ENCODE data around the gene CHAD. TPM values are rescaled to one million over a fixed set of nuclear protein-coding genes. Genes with fewer than 3 reads are reported as not detected.

Gene CHAD
- total and polyA plus RNA-seq, 4 donors, result 0.14 to 0.37 (median 0.35) TPM; not detected in 1

GRCh38 chr17:50467114-50467854 lies 1.4 kb downstream of the CHAD start:
- Histone ChIP-seq H3K4me3 (no peak overlapping the region), H3K9me3 (ENCODE audit: control insufficient read depth in 4 of 4, insufficient read depth in 3 of 4, low read length in 3 of 4) (peaks cover 0 to 2% (median 0%) of the 10 kb centered on the region in 4 donors), H3K36me3 (ENCODE audit: control insufficient read depth in 4 of 4, insufficient read depth in 4 of 4, low read length in 4 of 4) (peaks cover 0 to 13% (median 5%) of the 10 kb centered on the region in 4 donors), H3K4me1 (ENCODE audit: control insufficient read depth in 5 of 5, insufficient read depth in 5 of 5, low read length in 5 of 5) (peaks cover 0 to 17% (median 3%) of the 10 kb centered on the region in 5 donors), H3K27me3 (ENCODE audit: control insufficient read depth in 3 of 3, insufficient read depth in 3 of 3, low read length in 2 of 3) (peaks cover 0 to 24% (median 0%) of the 10 kb centered on the region in 3 donors), H3K27ac (ENCODE audit: low read depth in 1 of 2, low read length in 1 of 2) (no peak overlapping the region), H3K9ac (ENCODE audit: insufficient read depth in 1 of 2, low read length in 2 of 2) (no peak overlapping the region)
- ATAC-seq (ENCODE audit: insufficient read depth, low FRiP score) (no peak), DNase-seq (no peak)
- 89 to 92% methylated on average over 7 of the region's 7 CpGs for WGBS, 2 donors
- no peak for TF ChIP-seq CTCF (IDR thresholded peaks at IDR 0.05; ENCODE audit: control extremely low read depth, extremely low read depth)

DNA sequence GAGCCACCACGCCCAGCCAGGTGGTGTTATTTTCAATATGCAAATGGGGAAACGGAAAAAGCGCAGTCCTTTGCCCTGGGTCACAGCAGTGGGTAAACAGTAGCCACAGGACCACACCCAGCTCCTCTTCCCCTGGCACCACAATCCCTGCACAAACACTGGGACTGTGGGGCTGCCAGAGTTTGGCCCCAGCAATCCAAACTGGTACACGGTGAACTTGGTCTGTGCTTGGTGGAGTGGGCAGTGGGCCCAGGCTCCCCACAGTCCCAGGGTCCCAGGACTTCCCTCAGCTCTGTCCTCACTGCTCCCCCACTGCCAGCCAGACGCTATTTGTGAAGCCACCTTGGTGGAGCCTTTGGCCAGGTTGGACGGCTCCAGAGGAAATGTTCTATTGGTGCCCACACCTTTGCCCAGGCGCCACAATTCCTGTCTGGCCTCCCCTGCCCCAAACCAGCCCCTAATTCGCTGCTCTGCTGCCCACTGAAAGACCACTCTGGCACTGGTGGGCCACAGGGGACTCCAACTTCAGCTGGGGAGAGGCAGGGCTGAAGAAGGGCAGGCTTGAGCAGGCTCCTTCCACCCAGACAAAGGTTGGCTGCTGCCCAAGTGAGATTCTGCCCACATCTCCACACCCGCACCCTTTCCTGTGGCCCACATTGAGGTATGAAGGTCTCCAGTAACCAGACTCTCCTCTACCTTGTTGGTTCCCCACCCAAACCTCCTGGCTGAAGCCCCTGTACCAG lies 2.1 kb downstream of the CHAD start:
- peaks cover 0 to 2% (median 0%) of the 10 kb centered on the region in 4 donors for H3K9me3 ChIP-seq (ENCODE audit: control insufficient read depth in 4 of 4, insufficient read depth in 3 of 4, low read length in 3 of 4)
- H3K36me3 ChIP-seq (ENCODE audit: control insufficient read depth in 4 of 4, insufficient read depth in 4 of 4, low read length in 4 of 4), result peaks cover 0 to 13% (median 8%) of the 10 kb centered on the region in 4 donors
- H3K9ac ChIP-seq (ENCODE audit: insufficient read depth in 1 of 2, low read length in 2 of 2), result no peak overlapping the region
- ATAC-seq (ENCODE audit: insufficient read depth, low FRiP score) (no peak), DNase-seq (no peak)
- TF ChIP-seq CTCF (IDR thresholded peaks at IDR 0.05; ENCODE audit: control extremely low read depth, extremely low read depth), result no peak
- H3K27me3 ChIP-seq (ENCODE audit: control insufficient read depth in 3 of 3, insufficient read depth in 3 of 3, low read length in 2 of 3), result peaks cover 0 to 24% (median 0%) of the 10 kb centered on the region in 3 donors
- no peak overlapping the region for H3K27ac ChIP-seq (ENCODE audit: low read depth in 1 of 2, low read length in 1 of 2)
- H3K4me3 ChIP-seq, result no peak overlapping the region
- 76 to 80% methylated on average over 9 of the region's 9 CpGs for WGBS, 2 donors
- peaks cover 0 to 17% (median 3%) of the 10 kb centered on the region in 5 donors for H3K4me1 ChIP-seq (ENCODE audit: control insufficient read depth in 5 of 5, insufficient read depth in 5 of 5, low read length in 5 of 5)

- H3K9me3 ChIP-seq (ENCODE audit: control insufficient read depth in 4 of 4, insufficient read depth in 3 of 4, low read length in 3 of 4), result peaks cover 0 to 2% (median 0%) of the 10 kb centered on the region in 4 donors
- WGBS, 2 donors, result 91 to 94% methylated on average over 9 of the region's 9 CpGs
- H3K4me1 ChIP-seq (ENCODE audit: control insufficient read depth in 5 of 5, insufficient read depth in 5 of 5, low read length in 5 of 5), result peaks cover 0 to 17% (median 3%) of the 10 kb centered on the region in 5 donors
- ATAC-seq (ENCODE audit: insufficient read depth, low FRiP score) (no peak), DNase-seq (no peak)
- H3K27me3 ChIP-seq (ENCODE audit: control insufficient read depth in 3 of 3, insufficient read depth in 3 of 3, low read length in 2 of 3), result peaks cover 0 to 24% (median 0%) of the 10 kb centered on the region in 3 donors
- H3K36me3 ChIP-seq (ENCODE audit: control insufficient read depth in 4 of 4, insufficient read depth in 4 of 4, low read length in 4 of 4), result peaks cover 0 to 9% (median 7%) of the 10 kb centered on the region in 4 donors
- no peak for TF ChIP-seq CTCF (IDR thresholded peaks at IDR 0.05; ENCODE audit: control extremely low read depth, extremely low read depth)
- no peak overlapping the region for H3K4me3 ChIP-seq
- H3K27ac ChIP-seq (ENCODE audit: low read depth in 1 of 2, low read length in 1 of 2), result no peak overlapping the region
- no peak overlapping the region for H3K9ac ChIP-seq (ENCODE audit: insufficient read depth in 1 of 2, low read length in 2 of 2)
These were observed 3.0 kb downstream of the CHAD start for GRCh38 chr17:50465635-50466034.

Data from lung (tissue), 12 donors.